Stimulated activated naive CD4-positive, alpha-beta T cell (primary cell): ENCODE results near the gene WFDC12.
"Not testable (repeated sequence)": the region's sequence is repeated elsewhere in the genome, so short reads cannot be mapped to it uniquely, and the experiment has no call there.

Experiments used
- DNase-seq, 6 experiments: peaks; one replicate each; lab custom pipeline; 2025; lab: John Stamatoyannopoulos, UW

The WFDC12 gene, protein sequence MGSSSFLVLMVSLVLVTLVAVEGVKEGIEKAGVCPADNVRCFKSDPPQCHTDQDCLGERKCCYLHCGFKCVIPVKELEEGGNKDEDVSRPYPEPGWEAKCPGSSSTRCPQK

DNA sequence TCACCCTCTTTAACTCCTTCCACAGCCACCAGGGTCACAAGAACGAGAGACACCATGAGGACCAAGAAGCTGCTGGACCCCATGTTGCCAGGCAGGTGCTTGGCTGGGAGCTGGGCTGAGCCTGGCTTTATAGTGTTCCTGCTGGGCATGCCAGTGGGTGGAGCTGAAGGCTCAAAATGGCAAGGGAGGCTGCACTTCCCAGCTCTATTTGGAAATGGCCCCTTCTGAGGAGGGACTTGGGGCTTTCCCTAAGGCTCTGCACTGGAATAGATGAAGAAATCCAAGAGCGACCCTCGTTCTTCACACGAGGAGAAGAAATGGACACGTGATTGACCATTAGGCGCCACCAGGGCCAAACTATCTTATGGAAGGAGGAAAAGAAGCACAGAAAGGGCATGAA, at the start of gene WFDC12:
TSS of gene WFDC12 (minus strand) at position 101 of the 400 bp plus-strand sequence. CDS start at position 83, 18 bp downstream.
- no peak for DNase-seq

DNA sequence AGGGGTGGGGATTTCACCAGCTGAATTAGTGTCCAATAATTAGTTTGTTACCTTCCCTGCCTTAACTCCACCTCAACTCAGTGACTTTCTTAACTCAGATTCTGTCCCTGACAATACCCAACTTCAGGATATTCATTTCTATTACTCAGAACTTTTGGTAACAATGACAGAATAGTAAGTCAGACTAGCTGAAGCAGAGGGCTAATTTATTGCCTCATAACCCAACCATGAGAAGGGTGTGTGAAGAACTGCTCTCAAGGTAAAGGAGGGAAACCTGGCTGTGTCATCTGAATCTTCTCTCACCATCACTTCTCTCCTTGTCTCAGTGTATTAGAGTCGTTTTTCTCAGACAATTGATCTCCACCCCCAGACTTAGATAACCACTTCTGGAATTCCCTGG, 49.3 kb upstream of the WFDC12 start:
- no peak for DNase-seq

DNA sequence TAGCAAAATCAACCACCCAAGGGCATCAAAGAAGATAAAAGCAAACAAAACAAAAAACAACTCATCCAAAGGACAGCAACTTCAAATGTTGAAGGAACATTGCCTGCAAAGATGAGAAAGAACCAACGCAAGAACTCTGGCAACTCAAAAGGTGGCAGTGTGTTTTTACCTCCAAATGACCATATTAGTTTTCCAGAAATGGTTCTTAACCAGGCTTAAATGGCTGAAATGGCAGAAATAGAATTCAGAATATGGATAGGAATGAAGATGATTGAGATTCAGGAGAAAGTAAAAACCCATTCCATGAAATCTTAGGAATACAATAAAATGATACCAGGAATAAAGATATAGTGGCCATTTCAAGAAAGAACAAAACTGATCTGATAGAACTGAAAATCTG, 40.6 kb upstream of the WFDC12 start:
- no peak for DNase-seq

DNA sequence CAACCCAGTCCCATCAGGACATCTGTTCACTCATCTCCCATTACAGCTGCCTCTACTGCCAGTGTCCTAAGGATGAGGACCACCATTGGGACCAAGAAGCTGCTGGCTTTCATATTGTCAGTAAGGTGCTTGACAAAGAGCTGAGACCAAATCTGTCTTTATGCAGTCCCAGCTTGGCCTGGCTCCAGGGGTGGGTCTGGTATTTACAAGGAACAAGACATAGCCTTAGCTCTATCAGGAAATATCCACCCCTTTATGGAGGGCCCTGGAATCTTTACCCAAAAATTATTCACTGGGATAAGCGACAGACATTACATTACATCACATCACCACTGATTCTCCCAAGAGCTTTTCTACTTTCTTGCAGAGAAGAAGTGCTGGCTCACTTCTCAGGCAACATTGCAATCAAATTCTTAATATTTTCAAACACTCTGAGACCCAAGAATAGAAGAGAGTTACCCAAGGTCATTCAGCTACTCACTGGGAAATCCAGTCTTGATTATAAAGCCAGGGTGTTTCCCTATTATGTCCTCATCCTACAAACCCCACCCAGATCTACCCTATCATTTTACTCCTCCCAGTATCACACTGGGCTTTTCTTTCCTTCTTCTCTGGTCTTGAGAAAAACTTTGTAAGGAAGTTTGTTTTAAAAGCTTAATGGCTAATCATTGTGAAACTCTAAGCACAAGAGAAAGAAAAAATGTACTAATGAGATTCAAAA, 39.0 kb upstream of the WFDC12 start:
- DNase-seq = no peak

DNA sequence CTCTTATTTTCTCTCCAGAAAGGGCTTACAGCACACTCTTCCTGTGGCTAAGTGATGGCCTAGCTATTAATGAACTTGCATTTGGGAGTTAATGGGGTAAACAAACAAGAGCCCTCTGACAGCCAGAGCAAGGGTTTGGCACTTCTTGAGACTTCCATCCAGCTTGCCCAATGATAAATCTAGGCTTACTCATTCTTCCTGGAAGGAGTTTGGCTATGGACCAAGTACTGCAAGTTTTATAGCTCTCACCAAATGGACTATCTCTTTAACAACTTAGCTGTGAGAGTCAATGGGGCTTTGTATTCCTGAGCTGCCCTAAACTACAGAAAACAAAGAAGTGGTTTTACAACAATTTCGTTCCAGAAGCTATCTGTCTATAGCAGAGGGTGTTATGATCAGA, 33.7 kb upstream of the WFDC12 start:
- DNase-seq = no peak

DNA sequence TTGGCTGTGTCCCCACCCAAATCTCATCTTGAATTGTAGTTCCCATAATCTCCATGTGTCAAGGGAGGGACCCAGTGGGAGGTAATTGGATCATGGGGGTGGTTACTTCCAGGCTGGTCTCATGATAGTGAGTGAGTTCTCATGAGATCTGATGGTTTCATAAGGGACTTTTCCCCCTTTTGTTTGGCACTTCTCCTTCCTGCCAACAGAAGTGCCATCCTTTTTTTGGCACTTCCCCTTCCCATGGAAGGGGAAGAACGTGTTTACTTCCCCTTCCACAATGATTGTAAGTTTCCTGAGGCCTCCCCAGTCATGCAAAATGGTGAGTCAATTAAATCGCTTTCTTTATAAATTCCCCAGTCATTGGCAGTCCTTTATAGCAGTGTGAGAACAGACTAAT, 32.4 kb upstream of the WFDC12 start:
- no peak for DNase-seq

DNA sequence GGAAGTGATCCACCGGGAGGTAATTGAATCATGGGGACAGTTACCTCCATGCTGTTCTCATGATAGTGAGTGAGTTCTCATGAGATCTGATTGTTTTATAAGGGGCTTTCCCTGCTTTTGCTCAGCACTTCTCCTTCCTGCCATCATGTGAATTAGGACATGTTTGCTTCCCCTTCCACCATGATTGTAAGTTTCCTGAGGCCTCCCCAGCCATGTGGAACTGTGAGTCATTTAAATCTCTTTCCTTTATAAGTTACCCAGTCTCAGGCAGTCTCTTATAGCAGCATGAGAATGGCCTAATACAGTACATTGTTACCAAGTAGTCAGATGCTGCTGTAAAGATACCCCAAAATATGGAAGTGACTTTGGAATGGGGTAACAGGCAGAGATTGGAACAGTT, 30.5 kb upstream of the WFDC12 start:
- not testable (repeated sequence) for DNase-seq

DNA sequence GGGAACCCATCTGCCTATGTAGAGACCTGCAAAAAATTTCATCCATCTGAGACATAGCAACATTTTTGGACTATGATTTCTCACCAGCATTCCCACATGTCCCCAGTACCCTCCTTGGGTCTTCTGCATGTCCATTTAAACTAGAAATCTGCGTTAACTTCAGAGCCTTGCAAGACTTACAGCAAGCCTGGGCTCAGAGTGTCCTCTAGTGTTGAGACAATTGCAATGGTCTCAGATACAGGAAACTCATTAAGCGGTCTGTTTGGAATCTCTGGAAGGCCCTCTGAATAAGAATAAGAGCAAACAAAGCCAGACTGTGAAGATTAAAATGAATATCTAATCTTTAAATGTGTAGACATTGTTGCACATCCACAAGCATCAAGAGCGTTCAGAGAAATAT, 29.9 kb upstream of the WFDC12 start:
- no peak for DNase-seq

DNA sequence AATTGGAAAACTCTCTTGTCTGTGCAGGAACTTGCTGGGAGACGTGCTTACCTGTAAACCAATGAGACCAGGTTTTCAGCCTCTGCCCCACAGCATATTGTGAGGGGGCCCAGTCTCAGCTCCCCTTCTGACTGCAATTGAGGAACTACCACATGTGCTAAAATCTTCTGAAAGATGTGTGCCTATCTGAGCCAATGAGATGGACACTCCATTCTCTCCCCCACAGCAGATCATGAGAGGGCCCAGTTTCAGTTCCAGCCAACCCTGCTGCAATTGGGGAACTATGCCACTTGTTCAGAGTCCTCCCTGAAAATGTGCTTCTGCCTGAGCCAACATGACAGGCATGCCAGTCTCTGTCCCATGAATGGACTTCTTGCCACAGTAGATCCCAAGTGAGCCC, 29.5 kb upstream of the WFDC12 start:
- DNase-seq = no peak

DNA sequence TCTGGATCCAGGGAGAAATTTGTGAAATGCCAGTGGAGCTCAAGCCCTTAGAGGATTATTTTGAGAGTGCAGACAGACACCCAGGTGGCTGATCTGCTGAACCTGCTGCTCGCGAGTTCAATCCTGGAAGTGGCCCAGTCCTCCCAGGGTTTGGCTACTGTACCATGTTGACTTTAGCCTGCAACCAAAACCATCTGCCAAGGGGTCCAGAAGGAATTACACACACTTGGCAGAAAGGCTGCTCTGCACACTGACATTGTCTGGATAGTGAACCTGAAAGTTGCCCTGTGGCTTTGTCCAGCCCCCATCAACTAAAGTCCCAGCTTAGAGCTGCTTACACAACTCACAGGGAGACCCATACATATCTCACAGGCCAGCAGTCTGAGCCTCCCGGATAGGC, 28.9 kb upstream of the WFDC12 start:
- DNase-seq = no peak

DNA sequence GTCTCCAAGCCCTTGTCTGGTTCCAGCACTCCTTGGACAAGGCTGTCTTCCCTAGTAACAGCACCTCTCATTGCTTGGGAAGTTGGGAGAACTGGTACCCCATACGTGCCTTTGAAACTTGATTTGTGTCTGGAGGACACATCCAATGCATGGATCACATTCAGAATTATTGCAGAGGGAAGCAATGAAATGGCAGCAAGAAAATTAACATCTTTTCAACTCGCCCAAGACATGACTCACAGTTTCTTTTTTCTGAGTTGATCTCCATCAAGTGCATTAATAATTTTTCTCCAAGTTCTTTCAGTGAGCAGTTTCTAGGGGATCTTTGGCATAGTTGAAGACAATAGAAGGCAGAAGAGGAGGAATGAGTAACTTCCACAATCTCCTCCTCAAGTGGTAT, 28.1 kb upstream of the WFDC12 start:
- no peak for DNase-seq

DNA sequence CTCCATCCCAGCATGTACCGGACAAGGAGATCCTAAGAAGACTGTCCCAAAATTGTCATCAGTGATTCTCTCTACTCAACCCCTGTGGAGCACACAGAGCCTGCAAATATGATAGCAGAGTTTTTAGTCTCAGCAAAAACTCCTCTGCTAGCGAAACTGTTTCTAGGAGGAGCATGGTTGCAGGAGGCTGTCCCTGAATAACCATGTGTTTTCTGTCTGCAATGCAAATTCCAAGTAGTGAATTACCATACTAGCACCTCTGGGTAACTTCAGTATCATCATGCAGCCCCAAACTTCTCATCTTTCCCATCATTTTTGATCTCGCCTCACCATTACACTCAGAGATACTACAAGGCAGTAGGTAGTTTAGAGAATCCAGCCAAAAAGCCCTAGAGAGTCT, 24.8 kb upstream of the WFDC12 start:
- no peak for DNase-seq

DNA sequence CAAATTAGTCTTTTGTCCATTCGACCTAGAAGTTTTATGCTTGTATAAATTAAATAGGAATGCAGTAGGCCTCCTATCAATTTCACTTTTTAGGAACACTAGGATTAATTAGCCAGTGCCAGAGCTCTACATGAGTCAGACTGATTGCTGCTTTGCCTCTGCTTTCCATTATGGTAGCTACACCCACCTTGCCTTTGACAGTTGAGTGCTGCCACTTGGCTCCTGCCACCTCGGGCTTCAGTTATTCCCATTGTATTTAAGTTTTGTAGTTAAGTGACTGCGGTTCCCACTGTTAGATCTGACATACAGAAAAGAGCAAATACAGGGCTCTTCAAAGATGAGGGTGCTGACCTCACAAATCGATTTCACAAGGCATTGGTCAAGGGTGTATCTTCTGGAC, 16.6 kb upstream of the WFDC12 start:
- no peak for DNase-seq

DNA sequence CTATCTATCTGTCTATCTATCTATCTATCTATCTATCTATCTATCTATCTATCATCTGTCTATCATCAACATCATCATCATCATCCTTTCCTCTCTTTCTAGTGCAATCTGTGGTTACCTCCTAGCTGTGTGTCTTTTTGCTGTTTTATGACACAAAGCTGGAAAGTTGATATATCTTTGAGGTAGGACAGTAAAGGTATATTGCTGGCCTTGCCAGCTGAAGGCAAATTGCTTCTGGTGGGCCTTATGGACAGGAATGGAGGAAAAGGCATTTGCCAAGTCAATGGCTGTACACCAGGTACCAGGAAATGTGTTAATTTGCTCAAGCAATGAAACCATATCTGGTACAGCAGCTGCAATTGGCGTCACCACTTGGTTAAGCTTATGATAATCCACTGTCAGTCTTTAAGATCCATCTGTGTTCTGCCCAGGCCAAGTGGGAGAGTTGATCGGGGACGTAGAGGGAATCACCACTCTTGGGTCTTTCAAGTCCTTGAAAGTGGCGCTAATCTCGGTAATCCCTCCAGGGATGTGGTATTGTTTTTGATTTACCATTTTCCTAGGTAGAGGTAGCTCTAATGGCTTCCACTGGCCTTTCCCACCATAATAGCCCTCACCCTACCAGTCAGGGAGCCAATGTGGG, 15.6 kb upstream of the WFDC12 start:
- not testable (repeated sequence) for DNase-seq

DNA sequence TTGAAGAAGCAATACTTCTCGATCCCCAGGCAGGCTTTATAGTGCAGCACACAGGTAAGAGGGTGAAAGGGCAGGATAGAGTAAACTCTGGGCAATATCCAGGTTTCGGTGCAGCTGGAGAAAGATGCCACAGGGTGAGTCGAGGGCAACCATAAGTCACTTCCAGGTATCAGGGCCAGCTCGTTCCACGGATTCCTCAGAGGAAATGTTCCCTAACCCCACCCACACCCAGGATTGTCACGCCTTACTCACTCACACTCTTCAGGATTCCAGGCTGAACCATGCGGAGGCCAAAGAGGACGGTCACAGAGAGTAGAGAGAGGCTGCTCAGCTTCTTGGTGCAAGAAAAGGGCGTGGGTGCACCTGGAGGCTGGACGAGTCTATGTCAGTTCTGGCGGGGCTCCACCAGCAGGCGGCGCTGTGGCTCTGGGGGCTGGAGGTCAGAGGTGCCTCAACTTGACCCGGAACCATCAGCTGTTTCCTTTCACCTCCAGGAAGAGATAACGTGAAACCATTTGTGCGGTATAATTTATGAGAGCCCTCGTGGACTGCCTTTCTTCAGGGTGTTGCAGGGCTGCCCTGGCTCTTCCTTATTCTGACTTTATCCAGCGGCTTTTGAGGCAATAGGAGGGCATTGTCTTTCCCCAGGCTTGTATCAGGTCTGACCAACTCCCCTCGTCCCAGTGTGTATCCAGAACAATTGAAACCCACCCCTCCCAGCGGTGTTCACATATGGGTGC, 14.5 kb upstream of the WFDC12 start:
- peak in 3 of 6 experiments; percentile 2 to 6 (median 3) for DNase-seq

DNA sequence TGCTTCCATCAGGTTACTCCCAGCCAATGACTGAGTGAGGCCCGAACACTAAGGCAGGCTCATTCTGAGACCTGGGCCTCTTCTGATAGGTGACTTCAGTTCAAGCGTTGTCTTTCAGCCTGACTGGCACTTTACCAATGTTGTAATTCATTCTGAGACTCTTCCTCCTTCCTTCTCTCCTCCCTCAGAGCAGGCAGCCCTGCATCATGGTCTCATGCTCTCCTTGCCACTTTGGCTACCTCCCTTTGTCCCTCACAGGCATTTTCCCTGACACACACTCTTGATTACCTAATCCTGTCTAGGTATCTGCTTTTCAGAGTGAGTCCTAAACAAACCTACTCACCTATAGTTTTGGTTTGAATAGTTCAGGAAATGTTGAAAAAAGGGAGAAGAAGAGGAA, 12.6 kb upstream of the WFDC12 start:
- no peak for DNase-seq

DNA sequence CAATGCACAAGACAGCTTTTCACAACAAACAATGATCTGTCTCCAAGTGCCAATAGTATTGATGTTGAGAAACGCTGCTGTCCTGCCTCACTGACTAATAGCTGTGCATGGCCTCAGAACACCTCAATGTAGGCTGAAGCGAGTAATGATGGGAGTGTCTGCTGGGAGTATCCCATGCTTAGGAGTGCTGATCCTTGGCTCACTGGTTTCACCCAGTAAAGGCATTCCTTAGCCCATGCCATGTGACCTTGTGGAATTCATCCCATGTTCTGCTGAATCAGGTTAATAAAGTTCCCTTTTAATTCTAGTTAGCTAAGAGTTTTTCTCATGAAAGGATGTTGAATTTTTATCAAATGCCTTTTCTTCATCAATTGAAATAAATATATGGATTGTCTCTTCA, 3.8 kb upstream of the WFDC12 start:
- DNase-seq = no peak

DNA sequence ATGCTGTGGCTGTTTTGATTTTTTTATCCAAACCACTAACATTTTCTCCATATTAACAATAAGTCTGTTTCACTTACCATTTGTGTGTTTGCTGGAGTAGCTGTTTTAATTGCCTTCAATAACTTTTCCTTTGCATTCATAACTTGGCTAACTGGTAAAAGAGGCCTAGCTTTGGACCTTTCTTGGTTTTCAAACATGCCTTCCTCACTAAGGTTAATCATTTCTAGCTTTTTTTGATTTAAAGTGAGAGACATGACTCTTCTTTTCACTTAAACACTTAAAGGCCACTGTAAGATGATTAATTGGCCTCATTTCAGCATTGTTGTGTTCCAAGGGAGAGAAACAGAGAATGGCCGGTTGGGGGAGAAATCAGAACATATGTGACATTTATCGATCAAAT, 2.9 kb downstream of the WFDC12 start:
- DNase-seq = no peak

DNA sequence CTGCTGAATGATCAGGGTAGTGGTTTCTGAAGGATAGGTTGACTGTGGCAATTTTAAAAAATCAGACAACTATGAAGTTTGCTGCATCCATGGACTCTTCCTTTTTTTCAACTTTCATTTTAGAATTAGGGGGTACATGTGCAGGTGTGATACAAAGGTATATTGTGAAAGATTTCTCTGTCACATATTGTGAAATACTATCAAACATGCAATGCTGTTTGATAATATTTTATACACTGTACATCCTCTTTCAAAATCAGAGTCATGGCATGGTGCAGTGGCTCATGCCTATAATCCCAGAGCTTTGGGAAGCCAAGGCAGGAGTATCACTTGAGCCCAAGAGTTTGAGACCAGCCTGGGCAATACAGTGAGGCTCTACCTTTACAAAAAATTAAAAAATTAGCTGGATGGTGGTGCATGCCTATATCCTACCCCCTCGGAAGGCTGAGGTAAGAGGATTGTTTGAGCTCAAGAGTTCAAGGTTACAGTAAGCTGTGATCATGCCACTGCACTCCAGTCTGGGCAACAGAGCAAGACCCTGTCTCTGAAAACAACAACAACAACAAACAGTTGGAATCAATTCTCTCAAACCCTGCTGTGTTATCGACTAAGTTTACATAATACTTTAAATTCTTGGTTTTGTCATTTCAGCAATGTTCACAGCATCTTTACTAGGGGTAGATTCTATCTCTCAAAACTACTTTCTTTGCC, 4.6 kb downstream of the WFDC12 start:
- DNase-seq = no peak

DNA sequence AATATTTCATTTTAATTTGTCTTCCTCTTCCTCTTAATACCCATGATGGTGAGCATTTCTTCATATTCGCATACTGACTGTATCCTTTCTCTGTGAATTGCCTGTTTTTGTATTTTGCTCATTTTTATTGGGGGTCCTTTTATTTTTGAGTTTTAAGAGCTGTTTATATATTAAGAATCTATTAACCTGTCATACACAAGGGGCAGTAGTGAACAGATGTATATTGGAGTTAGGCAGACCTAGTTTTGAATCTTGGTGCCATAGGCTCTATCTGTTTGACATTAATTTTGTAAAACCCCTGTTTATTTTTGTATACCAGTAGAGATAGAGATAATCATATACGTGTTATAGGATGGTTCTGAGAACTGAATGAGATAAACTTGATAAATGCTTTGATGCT, 6.2 kb downstream of the WFDC12 start:
- DNase-seq = no peak

DNA sequence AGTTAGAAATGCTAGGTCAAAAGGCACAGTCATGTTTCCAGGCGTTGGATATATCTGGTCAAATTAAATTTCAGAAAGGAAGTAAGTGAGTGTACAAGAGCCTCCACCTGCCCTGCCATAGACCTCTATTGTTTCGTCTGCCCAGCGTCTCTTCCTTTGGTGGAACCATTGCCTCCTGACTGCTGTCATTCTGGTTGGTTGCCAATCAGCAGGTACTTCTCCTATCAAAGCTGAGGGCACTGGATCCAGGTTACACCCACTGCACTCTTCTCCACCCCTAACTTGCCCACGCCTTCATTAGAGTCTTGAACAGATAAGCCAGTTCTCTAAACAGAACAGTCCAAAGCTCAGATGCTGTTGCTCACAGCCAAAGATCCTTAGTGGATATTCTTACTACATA, 6.7 kb downstream of the WFDC12 start:
- no peak for DNase-seq

DNA sequence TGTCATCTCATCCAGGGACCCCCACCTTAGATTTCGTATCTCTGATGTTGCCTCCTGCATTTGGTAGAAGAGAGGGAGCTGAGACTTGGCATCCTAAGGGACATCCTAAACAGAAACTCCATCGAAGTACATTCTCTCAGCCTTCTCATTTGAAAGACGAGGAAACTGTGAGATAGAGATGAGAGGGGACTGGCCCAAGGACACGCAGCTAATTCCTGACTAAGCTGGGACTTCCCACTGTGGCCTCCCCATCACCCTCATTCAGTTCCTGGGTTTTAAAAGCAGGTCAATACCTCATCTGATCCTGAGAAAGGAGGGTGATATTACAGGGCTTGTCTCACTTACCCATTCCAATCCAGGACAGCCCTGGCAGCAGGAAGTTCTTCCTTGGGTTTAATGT, 8.4 kb downstream of the WFDC12 start:
- no peak for DNase-seq
